Mesendoderm (in vitro differentiated cells): ENCODE results near the gene ADIPOR2.

Source experiments
- DNase-seq: peaks from one replicate; pipeline ENCODE4 v3.0.0; 2013
- H2AK5ac ChIP-seq: 2 replicates; pipeline ENCODE4 v1.6.1; 2013; ENCODE audit warnings: low read length, inconsistent platforms
- H2BK120ac ChIP-seq: 2 replicates; pipeline ENCODE4 v1.6.1; 2013; ENCODE audit warnings: low read depth, mild to moderate bottlenecking, low read length, moderate library complexity, mixed read lengths
- H2BK15ac ChIP-seq: replicated peaks from 2 replicates; pipeline ENCODE4 v1.6.1; 2013; ENCODE audit warnings: low read depth, mild to moderate bottlenecking, moderate library complexity
- H2BK5ac ChIP-seq: 2 replicates; pipeline ENCODE4 v1.6.1; 2013; ENCODE audit warnings: low read length, inconsistent platforms
- H3K18ac ChIP-seq: 2 replicates; pipeline ENCODE4 v1.6.1; 2013; ENCODE audit warnings: mild to moderate bottlenecking, low read length, mixed read lengths
- H3K23ac ChIP-seq: one replicate; pipeline ENCODE4 v1.6.1; 2013; ENCODE audit warnings: low read length
- H3K27ac ChIP-seq: 2 replicates; pipeline ENCODE4 v1.5.1; 2013; ENCODE audit warnings: low read depth, mild to moderate bottlenecking, inconsistent platforms, low read length, moderate library complexity
- H3K27me3 ChIP-seq: 2 replicates; pipeline ENCODE4 v1.6.1; 2013; ENCODE audit warnings: low read length, control low read depth, mild to moderate bottlenecking, inconsistent platforms; ENCODE audit not compliant: insufficient read depth, poor library complexity
- H3K36me3 ChIP-seq: 2 replicates; pipeline ENCODE4 v1.6.1; 2013; ENCODE audit warnings: low read length, inconsistent platforms; ENCODE audit not compliant: control insufficient read depth, insufficient read depth
- H3K4ac ChIP-seq: one replicate; pipeline ENCODE4 v1.6.1; 2013; ENCODE audit warnings: low read depth, mild to moderate bottlenecking, low read length, moderate library complexity
- H3K4me1 ChIP-seq: 2 replicates; pipeline ENCODE4 v1.6.1; 2013; ENCODE audit warnings: low read depth, low read length, inconsistent platforms; ENCODE audit not compliant: control insufficient read depth
- H3K4me2 ChIP-seq: 2 replicates; pipeline ENCODE4 v1.6.1; 2013; ENCODE audit warnings: low read length
- H3K4me3 ChIP-seq: 2 replicates; pipeline ENCODE4 v1.5.1; 2013; ENCODE audit warnings: mild to moderate bottlenecking, low read length
- H3K56ac ChIP-seq: one replicate; pipeline ENCODE4 v1.6.1; 2013; ENCODE audit warnings: low read length
- H3K79me1 ChIP-seq: 2 replicates; pipeline ENCODE4 v1.6.1; 2013; ENCODE audit warnings: low read length, inconsistent platforms
- H3K79me2 ChIP-seq: 2 replicates; pipeline ENCODE4 v1.6.1; 2013; ENCODE audit warnings: mild to moderate bottlenecking, low read length; ENCODE audit not compliant: control insufficient read depth, insufficient read depth
- H3K9ac ChIP-seq: 2 replicates; pipeline ENCODE4 v1.6.1; 2013; ENCODE audit warnings: low read length, inconsistent platforms
- H4K5ac ChIP-seq: one replicate; pipeline ENCODE4 v1.6.1; 2013; ENCODE audit warnings: low read length
- H4K8ac ChIP-seq: one replicate; pipeline ENCODE4 v1.6.1; 2013; ENCODE audit warnings: low read depth, mild to moderate bottlenecking, control low read depth, low read length, moderate library complexity
- WGBS: extraction: QIAGEN DNeasy Blood & Tissue Kit; methylation state at CpG from one replicate; pipeline ENCODE4 v1.1.7; 2013; ENCODE audit warnings: low lambda C conversion rate, missing lambda C conversion rate; ENCODE audit not compliant: insufficient coverage; ENCODE audit errors: extremely low coverage; 5-methylcytosine and 5-hydroxymethylcytosine counted together

ADIPOR2 gene

DNA sequence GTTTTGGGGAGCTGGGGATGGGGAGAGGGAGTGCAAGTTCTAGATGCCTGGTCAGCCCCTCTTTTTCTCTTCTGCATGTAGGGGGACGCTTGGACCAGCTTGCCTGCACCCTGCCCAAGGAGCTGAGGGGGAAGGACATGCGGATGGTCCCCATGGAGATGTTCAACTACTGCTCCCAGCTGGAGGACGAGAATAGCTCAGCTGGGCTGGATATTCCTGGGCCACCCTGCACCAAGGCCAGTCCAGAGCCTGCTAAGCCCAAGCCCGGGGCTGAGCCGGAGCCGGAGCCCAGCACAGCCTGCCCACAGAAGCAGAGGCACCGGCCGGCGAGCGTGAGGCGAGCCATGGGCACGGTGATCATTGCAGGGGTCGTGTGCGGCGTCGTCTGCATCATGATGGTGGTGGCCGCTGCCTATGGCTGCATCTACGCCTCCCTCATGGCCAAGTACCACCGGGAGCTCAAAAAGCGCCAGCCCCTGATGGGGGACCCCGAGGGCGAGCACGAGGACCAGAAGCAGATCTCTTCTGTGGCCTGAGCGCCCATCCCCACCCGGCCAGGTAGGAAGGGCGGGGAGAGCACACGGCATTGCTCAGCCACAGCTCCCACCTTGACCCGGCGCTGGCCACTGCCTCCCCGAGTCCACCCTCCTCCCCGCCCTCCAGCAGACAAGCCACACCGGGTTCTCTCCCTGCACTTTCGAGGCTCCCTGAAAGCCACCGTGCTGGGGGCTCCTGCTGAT lies 143.5 kb downstream of the ADIPOR2 start:
- no peaks in the 10 kb centered on the region for H3K36me3 ChIP-seq

DNA sequence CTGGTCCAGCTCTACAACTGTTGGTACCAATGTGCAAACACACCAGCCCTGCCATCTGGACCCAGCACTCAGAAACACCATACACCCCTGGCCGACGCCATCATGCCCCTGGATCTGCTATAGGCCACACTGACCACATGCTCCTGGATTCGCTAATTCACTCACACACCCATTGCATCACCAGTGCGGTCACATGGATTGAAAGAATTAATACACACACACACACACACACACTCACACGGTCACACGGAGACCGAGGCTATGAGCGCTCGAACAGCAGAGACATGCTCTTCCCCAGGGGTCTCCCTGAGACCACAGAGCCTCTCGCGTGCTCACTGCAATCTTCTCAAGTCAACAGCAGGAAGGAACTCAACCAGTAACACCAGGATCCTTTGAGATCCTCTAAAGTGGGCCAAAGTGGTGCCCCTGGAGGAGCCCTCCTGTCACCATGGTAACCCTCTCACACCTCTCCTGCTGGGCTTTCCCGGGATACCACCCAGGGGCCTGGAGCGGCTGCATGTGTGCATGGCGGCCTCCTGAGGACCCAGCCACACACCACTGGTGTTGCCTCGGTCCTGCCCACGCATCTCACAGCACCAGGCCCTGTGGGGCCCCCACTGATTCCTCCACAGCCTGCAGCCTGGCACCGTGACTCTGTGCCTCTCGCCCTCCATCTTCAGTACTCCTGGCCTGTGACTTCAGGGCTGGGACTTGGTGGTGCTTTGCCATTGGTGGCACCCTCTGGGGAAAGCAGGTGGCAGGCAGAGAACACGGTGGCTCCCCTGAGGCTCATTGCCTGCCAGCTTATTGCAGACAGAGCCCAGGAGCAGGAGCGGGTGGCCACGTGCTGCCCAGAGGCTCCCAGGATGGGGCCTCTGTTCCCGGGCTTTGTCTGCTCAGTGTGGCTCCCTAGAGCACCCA lies 144.6 kb downstream of the ADIPOR2 start:
- Histone ChIP-seq H3K79me2 (no peaks in the 10 kb centered on the region), H3K56ac (no peak overlapping the region), H3K79me1 (no peaks in the 10 kb centered on the region), H3K36me3 (no peaks in the 10 kb centered on the region), H3K27me3 (no peaks in the 10 kb centered on the region), H2BK120ac (no peak overlapping the region), H3K4me3 (no peak overlapping the region), H4K5ac (no peak overlapping the region), H2AK5ac (no peak overlapping the region), H3K27ac (no peak overlapping the region), H2BK5ac (no peak overlapping the region), H3K4me2 (no peak overlapping the region), H2BK15ac (no peak overlapping the region), H4K8ac (no peak overlapping the region), H3K18ac (no peak overlapping the region), H3K9ac (no peak overlapping the region), H3K23ac (no peak overlapping the region), H3K4me1 (peaks cover 1% of the 10 kb centered on the region), H3K4ac (no peak overlapping the region)
- no peak for DNase-seq
- WGBS, result no CpG with 5 or more reads among the region's 22 CpGs

More for the DNA sequence above, 143.5 kb downstream of the ADIPOR2 start:
- Histone ChIP-seq H3K79me2 (no peaks in the 10 kb centered on the region), H2BK120ac (no peak overlapping the region), H3K79me1 (no peaks in the 10 kb centered on the region), H4K5ac (no peak overlapping the region), H3K18ac (no peak overlapping the region), H4K8ac (no peak overlapping the region), H3K4me1 (peaks cover 1% of the 10 kb centered on the region), H3K56ac (no peak overlapping the region), H3K23ac (no peak overlapping the region), H2BK15ac (no peak overlapping the region), H3K4me2 (no peak overlapping the region), H2AK5ac (no peak overlapping the region), H2BK5ac (no peak overlapping the region), H3K27ac (no peak overlapping the region), H3K27me3 (no peaks in the 10 kb centered on the region), H3K4me3 (no peak overlapping the region), H3K4ac (no peak overlapping the region), H3K9ac (no peak overlapping the region)
- WGBS, result no CpG with 5 or more reads among the region's 34 CpGs
- no peak for DNase-seq

DNA sequence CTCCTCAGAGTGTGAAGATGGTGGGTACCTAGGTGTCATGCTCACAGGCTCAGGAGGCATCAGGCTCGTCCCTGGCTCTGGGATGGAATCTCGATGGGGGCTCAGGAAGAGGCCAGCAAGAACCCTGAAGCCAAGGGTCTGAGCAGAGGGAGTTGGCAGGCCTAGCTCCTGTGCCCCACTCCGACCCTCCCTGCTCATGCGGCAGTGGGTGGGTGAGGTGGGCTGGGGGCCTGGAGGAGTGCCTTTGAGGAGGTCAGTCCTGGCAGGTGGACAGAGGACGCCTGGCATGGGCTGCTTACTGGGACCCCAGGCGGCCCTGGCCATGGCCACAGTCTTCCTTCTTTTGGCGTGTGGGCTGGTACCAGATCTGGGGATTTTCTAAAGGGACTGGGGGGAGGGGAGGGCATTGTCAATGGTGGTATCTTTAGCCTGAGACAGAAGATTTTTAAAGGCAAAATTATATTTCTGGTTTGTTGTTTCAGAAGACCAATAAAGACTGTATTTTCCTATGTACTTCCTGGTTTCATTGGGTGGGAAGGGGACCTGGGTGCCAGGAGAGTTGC lies 145.5 kb downstream of the ADIPOR2 start:
- H2AK5ac ChIP-seq, result no peak overlapping the region
- no peak overlapping the region for H2BK15ac ChIP-seq
- no peaks in the 10 kb centered on the region for H3K27me3 ChIP-seq
- no peak for DNase-seq
- no peak overlapping the region for H3K27ac ChIP-seq
- no peaks in the 10 kb centered on the region for H3K79me1 ChIP-seq
- no peak overlapping the region for H3K4me3 ChIP-seq
- WGBS, result no CpG with 5 or more reads among the region's 7 CpGs
- H3K4ac ChIP-seq, result no peak overlapping the region
- no peak overlapping the region for H3K18ac ChIP-seq
- H3K4me2 ChIP-seq, result no peak overlapping the region
- no peaks in the 10 kb centered on the region for H3K36me3 ChIP-seq
- H2BK5ac ChIP-seq, result no peak overlapping the region
- no peak overlapping the region for H3K9ac ChIP-seq
- H3K56ac ChIP-seq, result no peak overlapping the region
- no peak overlapping the region for H4K5ac ChIP-seq
- no peak overlapping the region for H3K23ac ChIP-seq
- H2BK120ac ChIP-seq, result no peak overlapping the region
- H4K8ac ChIP-seq, result no peak overlapping the region
- no peaks in the 10 kb centered on the region for H3K79me2 ChIP-seq
- H3K4me1 ChIP-seq, result no peaks in the 10 kb centered on the region

DNA sequence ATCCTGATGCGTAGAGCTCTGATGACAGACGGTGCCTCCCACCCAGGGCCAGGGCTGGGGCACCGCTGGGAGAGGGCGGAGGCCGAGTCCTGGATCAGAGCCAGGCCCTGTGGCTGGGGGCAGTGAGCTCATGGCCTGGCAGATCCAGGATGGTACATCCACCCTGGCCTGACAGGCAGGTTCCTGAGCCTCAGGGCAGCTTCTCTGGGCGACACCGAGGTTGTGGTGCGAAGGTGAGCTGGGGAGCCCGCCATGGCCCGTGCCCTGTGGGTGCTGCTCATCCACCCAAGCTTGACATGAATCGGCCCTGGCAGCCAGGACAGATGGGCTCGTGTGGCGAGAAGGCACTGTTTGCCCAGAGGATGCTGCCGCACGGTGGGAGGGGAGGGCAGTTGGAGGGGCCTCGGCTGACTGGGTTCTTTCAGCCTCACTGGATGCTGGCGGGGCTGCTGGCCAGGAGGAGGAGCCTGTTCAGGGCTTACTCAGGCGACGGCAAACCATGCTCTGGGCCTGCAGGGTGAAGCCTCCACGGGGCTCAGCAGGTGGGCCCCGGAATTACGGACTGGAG lies 146.1 kb downstream of the ADIPOR2 start:
- Histone ChIP-seq H3K56ac (no peak overlapping the region), H3K27me3 (no peaks in the 10 kb centered on the region), H3K79me2 (no peaks in the 10 kb centered on the region), H2BK5ac (no peak overlapping the region), H4K5ac (no peak overlapping the region), H3K9ac (no peak overlapping the region), H4K8ac (no peak overlapping the region), H3K23ac (no peak overlapping the region), H3K4me1 (no peaks in the 10 kb centered on the region), H2AK5ac (no peak overlapping the region), H2BK15ac (no peak overlapping the region), H3K4me2 (no peak overlapping the region), H2BK120ac (no peak overlapping the region), H3K4ac (no peak overlapping the region), H3K18ac (no peak overlapping the region), H3K27ac (no peak overlapping the region), H3K36me3 (no peaks in the 10 kb centered on the region), H3K79me1 (no peaks in the 10 kb centered on the region), H3K4me3 (no peak overlapping the region)
- no peak for DNase-seq
- no CpG with 5 or more reads among the region's 22 CpGs for WGBS

DNA sequence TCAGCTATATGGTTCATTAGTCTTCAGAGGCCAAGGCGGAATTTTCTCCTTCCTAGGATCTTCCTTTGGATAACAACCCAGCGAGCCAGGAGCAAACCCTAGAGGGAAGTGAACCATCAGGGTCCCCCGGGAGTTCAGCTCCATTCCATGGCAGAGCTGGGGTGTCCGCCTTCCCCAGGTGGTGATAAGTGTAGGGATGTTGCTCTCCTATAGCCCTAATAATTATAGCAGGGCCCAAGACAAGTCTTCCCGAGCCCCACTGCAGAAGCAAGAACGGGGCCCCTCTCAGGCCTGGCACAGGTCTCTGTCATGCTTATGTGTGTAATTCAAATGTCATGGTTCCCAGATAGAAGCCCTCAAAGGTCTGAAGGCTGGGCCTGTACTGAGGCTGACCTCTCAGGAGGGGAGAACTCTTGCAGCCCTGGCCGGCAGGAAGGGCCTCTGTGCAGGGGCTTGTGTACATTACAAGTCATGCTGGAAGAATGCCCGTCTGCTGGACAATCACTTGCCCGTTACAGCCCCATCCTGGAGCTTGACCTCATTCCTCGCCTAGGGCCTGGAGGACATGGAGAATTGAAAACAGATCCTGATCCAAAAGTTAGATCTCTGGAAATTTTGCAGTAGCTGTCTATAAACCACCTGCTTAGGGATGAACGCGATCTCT lies 146.8 kb downstream of the ADIPOR2 start:
- DNase-seq, result no peak

More for the DNA sequence above, 146.8 kb downstream of the ADIPOR2 start:
- Histone ChIP-seq H2BK120ac (no peak overlapping the region), H3K56ac (no peak overlapping the region), H2AK5ac (no peak overlapping the region), H3K9ac (no peak overlapping the region), H3K27me3 (no peaks in the 10 kb centered on the region), H2BK5ac (no peak overlapping the region), H3K4me2 (no peak overlapping the region), H2BK15ac (no peak overlapping the region), H4K8ac (no peak overlapping the region), H3K18ac (no peak overlapping the region), H3K27ac (no peak overlapping the region), H3K36me3 (no peaks in the 10 kb centered on the region), H3K79me2 (no peaks in the 10 kb centered on the region), H3K4me3 (no peak overlapping the region), H4K5ac (no peak overlapping the region), H3K4me1 (no peaks in the 10 kb centered on the region), H3K4ac (no peak overlapping the region), H3K23ac (no peak overlapping the region), H3K79me1 (no peaks in the 10 kb centered on the region)
- no CpG with 5 or more reads among the region's 12 CpGs for WGBS
